Endothelial cell of umbilical vein (primary cell): ENCODE data around the gene LYPD1. TPM values are rescaled to one million over a fixed set of nuclear protein-coding genes. Genes with fewer than 3 reads are reported as not detected.

Source experiments
- BruUV-seq: library from RNA; stranded (reverse); fragments of 400-500 nt; replicated peaks from 2 replicates; lab custom pipeline; 2021; lab: Mats Ljungman, UMichigan
- CTCF ChIA-PET: fragments of 300-600, 350-600 bp; sonication (Branson Sonifier 250); formaldehyde crosslinking; loops from one replicate; lab custom pipeline; 2021; ENCODE audit warnings: antibody characterized with exemption, inconsistent platforms; lab: Charles Lee
- POLR2A ChIA-PET: fragments of 300-600, 350-600 bp; sonication (Branson Sonifier 250); formaldehyde crosslinking; loops from one replicate; lab custom pipeline; 2021; ENCODE audit warnings: antibody characterized with exemption, inconsistent platforms; lab: Charles Lee
- DNase-seq: peaks from one replicate; pipeline ENCODE4 v3.0.0-alpha.2; 2011; ENCODE audit warnings: low read depth, low spot score
- FAIRE-seq: peaks from 2 replicates; lab custom pipeline; 2011; peaks lifted over from hg19 to GRCh38; lab: Jason Lieb, UNC
- H2AFZ ChIP-seq: 2 replicates; pipeline ENCODE4 v1.6.0; 2012; ENCODE audit warnings: low read depth, low read length, control low read depth, inconsistent platforms
- H3K27ac ChIP-seq: 2 replicates; pipeline ENCODE4 v1.5.1; 2011; ENCODE audit warnings: low read depth, mild to moderate bottlenecking, control low read depth, low read length, moderate library complexity; ENCODE audit not compliant: insufficient read depth
- H3K27me3 ChIP-seq, 2 experiments: 2 replicates each; pipeline versions ENCODE4 v1.6.0 to v1.6.1; 2011; ENCODE audit warnings: low read length in 2 of 2, mixed read lengths in 1 of 2; ENCODE audit not compliant: control insufficient read depth in 2 of 2, insufficient read depth in 2 of 2
- H3K36me3 ChIP-seq, 2 experiments: 2 replicates in 1 of 2; 3 replicates in 1 of 2; pipeline ENCODE4 v1.5.1; 2011; ENCODE audit warnings: low read length in 2 of 2, mild to moderate bottlenecking in 1 of 2, moderate library complexity in 1 of 2; ENCODE audit not compliant: control insufficient read depth in 2 of 2, insufficient read depth in 2 of 2; ENCODE audit errors: extremely low read depth in 1 of 2
- H3K4me1 ChIP-seq: 3 replicates; pipeline ENCODE4 v1.5.1; 2011; ENCODE audit warnings: mild to moderate bottlenecking, low read length; ENCODE audit not compliant: control insufficient read depth, insufficient read depth; ENCODE audit errors: extremely low read depth
- H3K4me2 ChIP-seq: 2 replicates; pipeline ENCODE4 v1.6.1; 2011; ENCODE audit warnings: low read length, control low read depth, mixed read lengths; ENCODE audit not compliant: insufficient read depth
- H3K4me3 ChIP-seq, 3 experiments: fragments of 200-600 bp in 1 of 3; sonication (generic), shearing (Covaris generic) in 1 of 3; replicated peaks in 1 of 3; 2 replicates each; pipeline ENCODE4 v1.5.1; 2011 to 2016; ENCODE audit warnings: control low read depth in 3 of 3, low read length in 3 of 3, mild to moderate bottlenecking in 2 of 3, inconsistent platforms in 1 of 3, low read depth in 1 of 3, moderate library complexity in 1 of 3; ENCODE audit not compliant: insufficient read depth in 1 of 3
- H3K79me2 ChIP-seq: 2 replicates; pipeline ENCODE4 v1.6.0; 2012; ENCODE audit warnings: low read length, inconsistent platforms; ENCODE audit not compliant: control insufficient read depth, insufficient read depth
- H3K9ac ChIP-seq: replicated peaks from 2 replicates; pipeline ENCODE3; 2011; ENCODE audit warnings: low read length, control low read depth; ENCODE audit not compliant: insufficient read depth; ENCODE audit errors: extremely low read depth
- H3K9me1 ChIP-seq: replicated peaks from 3 replicates; pipeline ENCODE4 v1.6.0; 2011; ENCODE audit warnings: mild to moderate bottlenecking, low read length; ENCODE audit not compliant: control insufficient read depth, insufficient read depth; ENCODE audit errors: extremely low read depth
- H3K9me3 ChIP-seq: replicated peaks from 2 replicates; pipeline ENCODE4 v1.5.1; 2012; ENCODE audit warnings: low read length, inconsistent platforms; ENCODE audit not compliant: control insufficient read depth, insufficient read depth
- H4K20me1 ChIP-seq: replicated peaks from 2 replicates; pipeline ENCODE3; 2011; ENCODE audit warnings: mild to moderate bottlenecking, low read length; ENCODE audit not compliant: control insufficient read depth, insufficient read depth; ENCODE audit errors: extremely low read depth
- EZH2 ChIP-seq: IDR thresholded peaks from 2 replicates; pipeline ENCODE4 v1.6.1; 2012; ENCODE audit warnings: borderline replicate concordance, low read depth, mild to moderate bottlenecking, moderate library complexity, low read length, inconsistent platforms; ENCODE audit not compliant: severe bottlenecking
- FOS ChIP-seq: IDR thresholded peaks from 2 replicates; pipeline ENCODE4 v1.6.1; 2011; ENCODE audit warnings: mild to moderate bottlenecking, low read length, moderate library complexity, borderline replicate concordance; ENCODE audit not compliant: insufficient read depth
- MYC ChIP-seq: IDR thresholded peaks from one replicate; pipeline ENCODE4 v1.6.1; 2011; ENCODE audit warnings: mild to moderate bottlenecking, low read depth, low read length
- POLR2AphosphoS5 ChIP-seq: IDR thresholded peaks from 2 replicates; pipeline ENCODE4 v1.6.1; 2012; ENCODE audit warnings: low read depth, mild to moderate bottlenecking, control low read depth, low read length, moderate library complexity; ENCODE audit not compliant: insufficient read depth
- dilution Hi-C: fragments of 300-500 bp; cut with MboI; formaldehyde crosslinking; loops from one replicate; pipeline ENCODE4 v1.15.0; 2019; ENCODE audit warnings: low sequenced_read_pairs; ENCODE audit not compliant: extremely low pct_ligation_motif_present
- intact Hi-C: fragments of 100-400 bp; cut with micrococcal nuclease; formaldehyde crosslinking; loops from one replicate; pipeline ENCODE4 v1.10.0; 2022
- polyA plus RNA-seq, 4 experiments: library from polyadenylated mRNA; depleted of rRNA in 3 of 4; stranded (reverse) in 3 of 4; unstranded in 1 of 4; fragments of >200 nt; gene quantifications; 2 replicates each; pipeline versions ENCODE4 v1.2.1 to v1.2.3, GENCODE V29; 2011 to 2012; ENCODE audit warnings: missing spikeins in 1 of 4
- total RNA-seq: library from RNA; stranded (reverse); gene quantifications from 2 replicates; pipeline ENCODE4 v1.2.3, GENCODE V29; 2021
- TF ChIP-seq, protein P1 (sequence below): IDR thresholded peaks from 2 replicates; pipeline ENCODE4 v1.6.1; 2011; ENCODE audit not compliant: insufficient read depth, insufficient read length
- TF ChIP-seq, protein P2 (sequence below), 2 donors: IDR thresholded peaks; 1 replicate in 1 of 2; 2 replicates in 1 of 2; pipeline ENCODE4 v1.5.1; 2011; ENCODE audit warnings: low read length in 2 of 2, mild to moderate bottlenecking in 2 of 2, moderate library complexity in 2 of 2, control low read depth in 1 of 2, inconsistent platforms in 1 of 2, low read depth in 1 of 2; ENCODE audit not compliant: insufficient read depth in 1 of 2; ENCODE audit errors: extremely low read depth in 1 of 2

The LYPD1 gene
- total and polyA plus RNA-seq, 2 donors (not counting 3 experiments of a cell fraction or from before 2014, with no cell fraction given), result 76.6 to 105 TPM

DNA sequence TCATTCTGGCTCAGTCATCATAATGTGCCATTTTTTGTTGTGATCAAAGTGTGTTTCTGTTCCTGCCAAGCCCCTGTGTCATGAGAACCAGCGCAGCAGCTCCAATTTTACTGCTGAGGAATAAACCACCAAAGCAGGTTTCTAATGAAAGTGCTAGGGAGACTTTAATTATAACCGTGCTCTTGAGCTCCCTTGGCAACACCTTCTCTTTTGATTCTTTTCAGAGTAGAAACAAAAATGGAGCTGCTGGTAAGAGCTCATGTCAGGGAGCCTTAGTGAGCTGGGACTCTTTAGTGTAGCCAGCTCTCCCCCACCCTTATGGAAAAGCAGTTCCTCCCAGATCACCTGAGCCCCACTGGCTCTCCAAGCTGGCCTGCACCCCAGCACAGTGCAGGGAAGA lies 74.3 kb downstream of the LYPD1 start:
- FAIRE-seq (no peak), DNase-seq (no peak)
- dilution Hi-C loops, result no loop called here
- Histone ChIP-seq H4K20me1 (no peaks in the 10 kb centered on the region), H3K4me3 (no peak overlapping the region), H3K9ac (no peak overlapping the region), H3K36me3 (no peaks in the 10 kb centered on the region), H3K4me1 (no peaks in the 10 kb centered on the region), H3K9me3 (no peaks in the 10 kb centered on the region), H3K4me2 (no peak overlapping the region), H2AFZ (no peak overlapping the region), H3K27ac (no peak overlapping the region), H3K9me1 (no peaks in the 10 kb centered on the region), H3K79me2 (no peaks in the 10 kb centered on the region), H3K27me3 (no peaks in the 10 kb centered on the region)
- BruUV-seq, result no TSS peak
- POLR2A ChIA-PET, result no interaction called here
- intact Hi-C loops, result no loop called here
- CTCF ChIA-PET, result no interaction called here
- TF ChIP-seq MYC (no peak), EZH2 (no peak), FOS (no peak), POLR2AphosphoS5 (no peak)
- TF ChIP-seq, protein P1, sequence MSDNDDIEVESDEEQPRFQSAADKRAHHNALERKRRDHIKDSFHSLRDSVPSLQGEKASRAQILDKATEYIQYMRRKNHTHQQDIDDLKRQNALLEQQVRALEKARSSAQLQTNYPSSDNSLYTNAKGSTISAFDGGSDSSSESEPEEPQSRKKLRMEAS, result no peak
- TF ChIP-seq, protein P2, sequence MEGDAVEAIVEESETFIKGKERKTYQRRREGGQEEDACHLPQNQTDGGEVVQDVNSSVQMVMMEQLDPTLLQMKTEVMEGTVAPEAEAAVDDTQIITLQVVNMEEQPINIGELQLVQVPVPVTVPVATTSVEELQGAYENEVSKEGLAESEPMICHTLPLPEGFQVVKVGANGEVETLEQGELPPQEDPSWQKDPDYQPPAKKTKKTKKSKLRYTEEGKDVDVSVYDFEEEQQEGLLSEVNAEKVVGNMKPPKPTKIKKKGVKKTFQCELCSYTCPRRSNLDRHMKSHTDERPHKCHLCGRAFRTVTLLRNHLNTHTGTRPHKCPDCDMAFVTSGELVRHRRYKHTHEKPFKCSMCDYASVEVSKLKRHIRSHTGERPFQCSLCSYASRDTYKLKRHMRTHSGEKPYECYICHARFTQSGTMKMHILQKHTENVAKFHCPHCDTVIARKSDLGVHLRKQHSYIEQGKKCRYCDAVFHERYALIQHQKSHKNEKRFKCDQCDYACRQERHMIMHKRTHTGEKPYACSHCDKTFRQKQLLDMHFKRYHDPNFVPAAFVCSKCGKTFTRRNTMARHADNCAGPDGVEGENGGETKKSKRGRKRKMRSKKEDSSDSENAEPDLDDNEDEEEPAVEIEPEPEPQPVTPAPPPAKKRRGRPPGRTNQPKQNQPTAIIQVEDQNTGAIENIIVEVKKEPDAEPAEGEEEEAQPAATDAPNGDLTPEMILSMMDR (IDR thresholded peaks at IDR 0.05; ENCODE audit: extremely low read depth in 1 of 2, insufficient read depth in 1 of 2, low read depth in 1 of 2, low read length in 2 of 2), result no peak
